CD14-positive monocyte (primary cell): Measurements from ENCODE around the gene TOR1AIP1. TPM values are rescaled to one million over a fixed set of nuclear protein-coding genes. Genes with fewer than 3 reads are reported as not detected.
A peak's percentile ranks its signal among the peaks of the same experiment; 100 is the strongest.

Experiments used
- DNase-seq, 3 donors: peaks; one replicate each; pipeline ENCODE4 v3.0.0-alpha.2; 2011 to 2022
- H2AFZ ChIP-seq: 2 replicates; pipeline ENCODE4 v1.6.0; 2012; ENCODE audit warnings: mild to moderate bottlenecking, low read depth, low read length, inconsistent platforms; ENCODE audit not compliant: insufficient read depth, poor library complexity, severe bottlenecking
- H3K27ac ChIP-seq, 2 donors: 1 replicate in 1 of 2; 2 replicates in 1 of 2; pipeline ENCODE4 v1.5.1; 2012 to 2013; ENCODE audit warnings: low read length in 2 of 2, control low read depth in 1 of 2, inconsistent platforms in 1 of 2, low read depth in 1 of 2, mild to moderate bottlenecking in 1 of 2
- H3K27me3 ChIP-seq, 2 donors: one replicate each; pipeline versions ENCODE4 v1.6.0 to v1.6.1; 2011 to 2013; ENCODE audit warnings: low read length in 2 of 2; ENCODE audit not compliant: control insufficient read depth in 2 of 2, insufficient read depth in 2 of 2
- H3K36me3 ChIP-seq, 2 donors: replicated peaks in 1 of 2; 1 replicate in 1 of 2; 2 replicates in 1 of 2; pipeline versions ENCODE4 v1.5.1 to v1.6.1; 2012 to 2013; ENCODE audit warnings: low read length in 2 of 2, control low read depth in 1 of 2, inconsistent platforms in 1 of 2, mild to moderate bottlenecking in 1 of 2; ENCODE audit not compliant: insufficient read depth in 2 of 2, control insufficient read depth in 1 of 2
- H3K4me1 ChIP-seq, 2 donors: 1 replicate in 1 of 2; 2 replicates in 1 of 2; pipeline versions ENCODE4 v1.5.1 to v1.6.1; 2012 to 2013; ENCODE audit warnings: low read length in 2 of 2, control low read depth in 1 of 2, inconsistent platforms in 1 of 2, mild to moderate bottlenecking in 1 of 2, moderate library complexity in 1 of 2; ENCODE audit not compliant: insufficient read depth in 2 of 2, control insufficient read depth in 1 of 2
- H3K4me2 ChIP-seq: replicated peaks from 2 replicates; pipeline ENCODE3; 2012; ENCODE audit warnings: low read length, moderate library complexity, mild to moderate bottlenecking; ENCODE audit not compliant: poor library complexity, severe bottlenecking; ENCODE audit errors: extremely low read depth
- H3K4me3 ChIP-seq, 3 experiments: fragments of 200-600 bp in 1 of 3; sonication (generic) in 1 of 3; replicated peaks in 1 of 3; 1 replicate in 2 of 3; 2 replicates in 1 of 3; pipeline ENCODE4 v1.5.1; 2011 to 2013; ENCODE audit warnings: low read length in 3 of 3, mild to moderate bottlenecking in 3 of 3, control low read depth in 2 of 3, low read depth in 2 of 3, inconsistent platforms in 1 of 3, moderate library complexity in 1 of 3
- H3K79me2 ChIP-seq: 2 replicates; pipeline ENCODE4 v1.6.0; 2012; ENCODE audit warnings: mild to moderate bottlenecking, control low read depth, inconsistent platforms, low read length, moderate library complexity; ENCODE audit not compliant: insufficient read depth
- H3K9ac ChIP-seq: 2 replicates; pipeline ENCODE4 v1.6.0; 2017; ENCODE audit warnings: low read length, mild to moderate bottlenecking; ENCODE audit not compliant: insufficient read depth, poor library complexity, severe bottlenecking
- H3K9me3 ChIP-seq, 2 donors: replicated peaks in 1 of 2; 1 replicate in 1 of 2; 2 replicates in 1 of 2; pipeline versions ENCODE4 v1.5.1 to v1.6.1; 2012 to 2013; ENCODE audit warnings: low read length in 2 of 2, control low read depth in 1 of 2; ENCODE audit not compliant: control insufficient read depth in 1 of 2, insufficient read depth in 1 of 2
- H4K20me1 ChIP-seq: 2 replicates; pipeline ENCODE4 v1.6.0; 2012; ENCODE audit warnings: mild to moderate bottlenecking, low read length, control low read depth, moderate library complexity; ENCODE audit not compliant: insufficient read depth
- H3K27ac Mint-ChIP-seq, 7 donors: one replicate each; pipeline ENCODE4 v1.8.0; 2020; ENCODE audit warnings: mild to moderate bottlenecking in 7 of 7, mixed read lengths in 7 of 7, moderate library complexity in 6 of 7, inconsistent platforms in 2 of 7
- H3K27me3 Mint-ChIP-seq, 3 donors: one replicate each; pipeline ENCODE4 v1.8.0; 2021 to 2022; ENCODE audit warnings: low read depth in 3 of 3, mild to moderate bottlenecking in 3 of 3, mixed read lengths in 3 of 3, moderate library complexity in 3 of 3, inconsistent platforms in 1 of 3
- H3K36me3 Mint-ChIP-seq, 2 donors: one replicate each; pipeline ENCODE4 v1.8.0; 2020; ENCODE audit warnings: mixed read lengths in 2 of 2, inconsistent platforms in 1 of 2, mild to moderate bottlenecking in 1 of 2
- H3K4me1 Mint-ChIP-seq: one replicate; pipeline ENCODE4 v1.8.0; 2020; ENCODE audit warnings: mild to moderate bottlenecking, mixed read lengths
- H3K4me3 Mint-ChIP-seq, 2 donors: one replicate each; pipeline ENCODE4 v1.8.0; 2020; ENCODE audit warnings: mild to moderate bottlenecking in 2 of 2, mixed read lengths in 2 of 2, moderate library complexity in 1 of 2
- H3K9me3 Mint-ChIP-seq, 7 donors: one replicate each; pipeline ENCODE4 v1.8.0; 2020 to 2022; ENCODE audit warnings: mixed read lengths in 7 of 7, mild to moderate bottlenecking in 6 of 7, moderate library complexity in 6 of 7, inconsistent platforms in 2 of 7
- WGBS: methylation state at CpG from one replicate; pipeline ENCODE4 v1.1.5; 2013; ENCODE audit warnings: missing lambda C conversion rate; ENCODE audit not compliant: insufficient coverage; 5-methylcytosine and 5-hydroxymethylcytosine counted together
- intact Hi-C, 2 donors: fragments of 100-400 bp; cut with micrococcal nuclease; formaldehyde crosslinking; loops; one replicate each; pipeline versions ENCODE4 v1.15.0 to v1.15.1; 2023
- polyA plus RNA-seq, 3 donors: library from polyadenylated mRNA; depleted of rRNA in 1 of 3; unstranded in 2 of 3; stranded (reverse) in 1 of 3; fragments of 300-500 nt in 2 of 3; fragments of >200 nt in 1 of 3; fragmentation: Illumina TruSeq in 2 of 3; gene quantifications; 1 replicate in 2 of 3; 2 replicates in 1 of 3; pipeline ENCODE4 v1.2.3, GENCODE V29; 2012 to 2021
- TF ChIP-seq, protein P1 (sequence below): fragments of 200-600 bp; IDR thresholded peaks from one replicate; pipeline ENCODE4 v1.8.0; 2022; ENCODE audit warnings: antibody characterized with exemption, mild to moderate bottlenecking

Gene TOR1AIP1
- polyA plus RNA-seq, 3 donors, result 18.8 to 114 (median 77.5) TPM

- H3K79me2 ChIP-seq, result peaks cover 76% of the 10 kb centered on the region
- peak overlapping the region; percentile 99 for H3K9ac ChIP-seq
- H3K36me3 ChIP-seq, result no peaks in the 10 kb centered on the region
- peak; percentile 37 to 78 (median 44) for DNase-seq
- no peaks in the 10 kb centered on the region for H3K9me3 Mint-ChIP-seq
- intact Hi-C loops, result loop anchor here in 1 of 2 donors (2.0 kb wide), 1 partner anchor 72 kb away; the partner anchor contains the start of gene TOR1AIP1
- peak overlapping the region; percentile 91 to 95 for H3K4me3 Mint-ChIP-seq
- no peaks in the 10 kb centered on the region for H3K27me3 Mint-ChIP-seq
- H3K4me1 Mint-ChIP-seq, result peaks cover 59% of the 10 kb centered on the region
- H3K4me2 ChIP-seq, result peak overlapping the region; percentile 85
- 0% methylated on average over 1 of the region's 10 CpGs for WGBS
- TF ChIP-seq, protein P1, sequence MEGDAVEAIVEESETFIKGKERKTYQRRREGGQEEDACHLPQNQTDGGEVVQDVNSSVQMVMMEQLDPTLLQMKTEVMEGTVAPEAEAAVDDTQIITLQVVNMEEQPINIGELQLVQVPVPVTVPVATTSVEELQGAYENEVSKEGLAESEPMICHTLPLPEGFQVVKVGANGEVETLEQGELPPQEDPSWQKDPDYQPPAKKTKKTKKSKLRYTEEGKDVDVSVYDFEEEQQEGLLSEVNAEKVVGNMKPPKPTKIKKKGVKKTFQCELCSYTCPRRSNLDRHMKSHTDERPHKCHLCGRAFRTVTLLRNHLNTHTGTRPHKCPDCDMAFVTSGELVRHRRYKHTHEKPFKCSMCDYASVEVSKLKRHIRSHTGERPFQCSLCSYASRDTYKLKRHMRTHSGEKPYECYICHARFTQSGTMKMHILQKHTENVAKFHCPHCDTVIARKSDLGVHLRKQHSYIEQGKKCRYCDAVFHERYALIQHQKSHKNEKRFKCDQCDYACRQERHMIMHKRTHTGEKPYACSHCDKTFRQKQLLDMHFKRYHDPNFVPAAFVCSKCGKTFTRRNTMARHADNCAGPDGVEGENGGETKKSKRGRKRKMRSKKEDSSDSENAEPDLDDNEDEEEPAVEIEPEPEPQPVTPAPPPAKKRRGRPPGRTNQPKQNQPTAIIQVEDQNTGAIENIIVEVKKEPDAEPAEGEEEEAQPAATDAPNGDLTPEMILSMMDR, result no peak
- H3K4me3 ChIP-seq, result peak overlapping the region; percentile 86 to 93 (median 88)
- peaks cover 51 to 62% of the 10 kb centered on the region in 2 donors for H3K4me1 ChIP-seq
- peak overlapping the region; percentile 97 for H3K27ac ChIP-seq
- H2AFZ ChIP-seq, result peak overlapping the region; percentile 88
- H3K27ac Mint-ChIP-seq, result peak overlapping the region; percentile 94 to 99 (median 97)
- no peaks in the 10 kb centered on the region for H3K9me3 ChIP-seq
- peaks cover 2 to 3% of the 10 kb centered on the region in 2 donors for H3K36me3 Mint-ChIP-seq
- no peaks in the 10 kb centered on the region for H3K27me3 ChIP-seq
- peaks cover 43% of the 10 kb centered on the region for H4K20me1 ChIP-seq
These were observed 73.2 kb downstream of the TOR1AIP1 start for GRCh38 chr1:179955287-179955680.

DNA sequence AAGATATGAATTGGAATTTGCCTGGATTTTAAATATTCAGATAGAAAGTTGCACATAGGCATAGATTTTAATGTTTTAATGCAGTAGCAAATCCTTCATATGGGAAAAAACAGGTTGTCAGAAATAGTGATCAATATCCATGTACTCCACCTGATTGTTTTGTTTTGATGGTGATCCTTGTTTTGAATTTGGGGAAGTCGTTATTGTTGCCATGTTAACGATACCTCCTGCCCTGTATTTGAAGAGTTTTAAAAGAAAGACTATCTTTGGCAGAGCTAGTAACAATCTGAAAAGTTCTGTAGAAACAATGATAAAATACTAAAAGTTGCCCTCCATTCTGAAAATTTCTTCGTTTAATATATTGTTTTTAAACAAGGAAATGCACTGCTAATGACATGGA is 73.6 kb downstream of the TOR1AIP1 start:
- H3K9me3 Mint-ChIP-seq, result no peaks in the 10 kb centered on the region
- peaks cover 80% of the 10 kb centered on the region for H3K79me2 ChIP-seq
- no peaks in the 10 kb centered on the region for H3K9me3 ChIP-seq
- no peaks in the 10 kb centered on the region for H3K27me3 Mint-ChIP-seq
- peaks cover 47 to 57% of the 10 kb centered on the region in 2 donors for H3K4me1 ChIP-seq
- no CpG with 5 or more reads among the region's 3 CpGs for WGBS
- H3K36me3 ChIP-seq, result no peaks in the 10 kb centered on the region
- TF ChIP-seq, protein P1, result no peak
- H3K4me3 ChIP-seq, result peak overlapping the region; percentile 86 to 93 (median 88)
- H3K4me2 ChIP-seq, result peak overlapping the region; percentile 85
- H3K4me3 Mint-ChIP-seq, result peak overlapping the region; percentile 91 to 95
- H3K36me3 Mint-ChIP-seq, result peaks cover 3 to 4% of the 10 kb centered on the region in 2 donors
- H3K27ac Mint-ChIP-seq, result peak overlapping the region; percentile 94 to 99 (median 97)
- H3K9ac ChIP-seq, result peak overlapping the region; percentile 99
- intact Hi-C loops, result loop anchor here in 1 of 2 donors (2.0 kb wide), 1 partner anchor 73 kb away; the partner anchor contains the start of gene TOR1AIP1
- peaks cover 47% of the 10 kb centered on the region for H4K20me1 ChIP-seq
- H3K4me1 Mint-ChIP-seq, result peaks cover 54% of the 10 kb centered on the region
- H3K27me3 ChIP-seq, result no peaks in the 10 kb centered on the region
- DNase-seq, result peak in 2 of 3 donors; percentile 15 to 18
- peak overlapping the region; percentile 88 for H2AFZ ChIP-seq
- H3K27ac ChIP-seq, result peak overlapping the region in 1 of 2 donors; percentile 97
